GM12891 (cell line): ENCODE measurements around the gene IFT80.

Experiments
- PAX5 ChIP-seq: IDR thresholded peaks from 2 replicates; pipeline ENCODE4 v1.6.1; 2011; ENCODE audit warnings: low read length, moderate library complexity, mild to moderate bottlenecking; ENCODE audit not compliant: insufficient read depth, severe bottlenecking
- POLR2A ChIP-seq: IDR thresholded peaks from 2 replicates; pipeline ENCODE4 v1.6.1; 2011; ENCODE audit warnings: low read depth, low read length, control low read depth
- POLR2AphosphoS5 ChIP-seq: IDR thresholded peaks from 2 replicates; pipeline ENCODE4 v1.6.1; 2011; ENCODE audit warnings: low read depth, low read length, control low read depth
- SPI1 ChIP-seq: IDR thresholded peaks from 2 replicates; pipeline ENCODE4 v1.6.1; 2011; ENCODE audit warnings: low read depth, low read length, control low read depth
- TAF1 ChIP-seq: IDR thresholded peaks from 2 replicates; pipeline ENCODE4 v1.6.1; 2011; ENCODE audit warnings: low read depth, low read length, control low read depth

GRCh38 chr3:160395297-160395696, 3.7 kb downstream of the IFT80 start:
- TF ChIP-seq POLR2AphosphoS5 (no peak), TAF1 (no peak), POLR2A (no peak), SPI1 (peak; percentile 50), PAX5 (no peak)
